Endothelial cell of umbilical vein (primary cell): ENCODE measurements around the gene RNF169. TPM values are rescaled to one million over a fixed set of nuclear protein-coding genes. Genes with fewer than 3 reads are reported as not detected.

Experiments
- BruUV-seq: library from RNA; stranded (reverse); fragments of 400-500 nt; replicated peaks from 2 replicates; lab custom pipeline; 2021; lab: Mats Ljungman, UMichigan
- CTCF ChIA-PET: fragments of 300-600, 350-600 bp; sonication (Branson Sonifier 250); formaldehyde crosslinking; loops from one replicate; lab custom pipeline; 2021; ENCODE audit warnings: antibody characterized with exemption, inconsistent platforms; lab: Charles Lee
- POLR2A ChIA-PET: fragments of 300-600, 350-600 bp; sonication (Branson Sonifier 250); formaldehyde crosslinking; loops from one replicate; lab custom pipeline; 2021; ENCODE audit warnings: antibody characterized with exemption, inconsistent platforms; lab: Charles Lee
- DNase-seq: peaks from one replicate; pipeline ENCODE4 v3.0.0-alpha.2; 2011; ENCODE audit warnings: low read depth, low spot score
- FAIRE-seq: peaks from 2 replicates; lab custom pipeline; 2011; peaks lifted over from hg19 to GRCh38; lab: Jason Lieb, UNC
- H2AFZ ChIP-seq: 2 replicates; pipeline ENCODE4 v1.6.0; 2012; ENCODE audit warnings: low read depth, low read length, control low read depth, inconsistent platforms
- H3K27ac ChIP-seq: 2 replicates; pipeline ENCODE4 v1.5.1; 2011; ENCODE audit warnings: low read depth, mild to moderate bottlenecking, control low read depth, low read length, moderate library complexity; ENCODE audit not compliant: insufficient read depth
- H3K27me3 ChIP-seq, 2 experiments: 2 replicates each; pipeline versions ENCODE4 v1.6.0 to v1.6.1; 2011; ENCODE audit warnings: low read length in 2 of 2, mixed read lengths in 1 of 2; ENCODE audit not compliant: control insufficient read depth in 2 of 2, insufficient read depth in 2 of 2
- H3K36me3 ChIP-seq, 2 experiments: 2 replicates in 1 of 2; 3 replicates in 1 of 2; pipeline ENCODE4 v1.5.1; 2011; ENCODE audit warnings: low read length in 2 of 2, mild to moderate bottlenecking in 1 of 2, moderate library complexity in 1 of 2; ENCODE audit not compliant: control insufficient read depth in 2 of 2, insufficient read depth in 2 of 2; ENCODE audit errors: extremely low read depth in 1 of 2
- H3K4me1 ChIP-seq: 3 replicates; pipeline ENCODE4 v1.5.1; 2011; ENCODE audit warnings: mild to moderate bottlenecking, low read length; ENCODE audit not compliant: control insufficient read depth, insufficient read depth; ENCODE audit errors: extremely low read depth
- H3K4me2 ChIP-seq: 2 replicates; pipeline ENCODE4 v1.6.1; 2011; ENCODE audit warnings: low read length, control low read depth, mixed read lengths; ENCODE audit not compliant: insufficient read depth
- H3K4me3 ChIP-seq, 3 experiments: fragments of 200-600 bp in 1 of 3; sonication (generic), shearing (Covaris generic) in 1 of 3; replicated peaks in 1 of 3; 2 replicates each; pipeline ENCODE4 v1.5.1; 2011 to 2016; ENCODE audit warnings: control low read depth in 3 of 3, low read length in 3 of 3, mild to moderate bottlenecking in 2 of 3, inconsistent platforms in 1 of 3, low read depth in 1 of 3, moderate library complexity in 1 of 3; ENCODE audit not compliant: insufficient read depth in 1 of 3
- H3K79me2 ChIP-seq: 2 replicates; pipeline ENCODE4 v1.6.0; 2012; ENCODE audit warnings: low read length, inconsistent platforms; ENCODE audit not compliant: control insufficient read depth, insufficient read depth
- H3K9ac ChIP-seq: replicated peaks from 2 replicates; pipeline ENCODE3; 2011; ENCODE audit warnings: low read length, control low read depth; ENCODE audit not compliant: insufficient read depth; ENCODE audit errors: extremely low read depth
- H3K9me1 ChIP-seq: replicated peaks from 3 replicates; pipeline ENCODE4 v1.6.0; 2011; ENCODE audit warnings: mild to moderate bottlenecking, low read length; ENCODE audit not compliant: control insufficient read depth, insufficient read depth; ENCODE audit errors: extremely low read depth
- H3K9me3 ChIP-seq: replicated peaks from 2 replicates; pipeline ENCODE4 v1.5.1; 2012; ENCODE audit warnings: low read length, inconsistent platforms; ENCODE audit not compliant: control insufficient read depth, insufficient read depth
- H4K20me1 ChIP-seq: replicated peaks from 2 replicates; pipeline ENCODE3; 2011; ENCODE audit warnings: mild to moderate bottlenecking, low read length; ENCODE audit not compliant: control insufficient read depth, insufficient read depth; ENCODE audit errors: extremely low read depth
- CTCF ChIP-seq, 2 donors: IDR thresholded peaks; 1 replicate in 1 of 2; 2 replicates in 1 of 2; pipeline ENCODE4 v1.5.1; 2011; ENCODE audit warnings: low read length in 2 of 2, mild to moderate bottlenecking in 2 of 2, moderate library complexity in 2 of 2, control low read depth in 1 of 2, inconsistent platforms in 1 of 2, low read depth in 1 of 2; ENCODE audit not compliant: insufficient read depth in 1 of 2; ENCODE audit errors: extremely low read depth in 1 of 2
- EZH2 ChIP-seq: IDR thresholded peaks from 2 replicates; pipeline ENCODE4 v1.6.1; 2012; ENCODE audit warnings: borderline replicate concordance, low read depth, mild to moderate bottlenecking, moderate library complexity, low read length, inconsistent platforms; ENCODE audit not compliant: severe bottlenecking
- FOS ChIP-seq: IDR thresholded peaks from 2 replicates; pipeline ENCODE4 v1.6.1; 2011; ENCODE audit warnings: mild to moderate bottlenecking, low read length, moderate library complexity, borderline replicate concordance; ENCODE audit not compliant: insufficient read depth
- GATA2 ChIP-seq: IDR thresholded peaks from 2 replicates; pipeline ENCODE4 v1.7.0; 2011; ENCODE audit warnings: low read depth, mild to moderate bottlenecking, moderate library complexity, mixed read lengths, low read length; ENCODE audit not compliant: insufficient read length, insufficient read depth
- JUN ChIP-seq: IDR thresholded peaks from 2 replicates; pipeline ENCODE4 v1.6.1; 2011; ENCODE audit warnings: borderline replicate concordance, low read depth; ENCODE audit not compliant: insufficient read length, insufficient read depth
- MAX ChIP-seq: IDR thresholded peaks from 2 replicates; pipeline ENCODE4 v1.6.1; 2011; ENCODE audit not compliant: insufficient read depth, insufficient read length
- MYC ChIP-seq: IDR thresholded peaks from one replicate; pipeline ENCODE4 v1.6.1; 2011; ENCODE audit warnings: mild to moderate bottlenecking, low read depth, low read length
- POLR2A ChIP-seq: IDR thresholded peaks from 2 replicates; pipeline ENCODE4 v1.6.1; 2012; ENCODE audit warnings: low read depth, mild to moderate bottlenecking, control low read depth, low read length
- POLR2AphosphoS5 ChIP-seq: IDR thresholded peaks from 2 replicates; pipeline ENCODE4 v1.6.1; 2012; ENCODE audit warnings: low read depth, mild to moderate bottlenecking, control low read depth, low read length, moderate library complexity; ENCODE audit not compliant: insufficient read depth
- dilution Hi-C: fragments of 300-500 bp; cut with MboI; formaldehyde crosslinking; loops from one replicate; pipeline ENCODE4 v1.15.0; 2019; ENCODE audit warnings: low sequenced_read_pairs; ENCODE audit not compliant: extremely low pct_ligation_motif_present
- intact Hi-C: fragments of 100-400 bp; cut with micrococcal nuclease; formaldehyde crosslinking; loops from one replicate; pipeline ENCODE4 v1.10.0; 2022
- polyA plus RNA-seq, 4 experiments: library from polyadenylated mRNA; depleted of rRNA in 3 of 4; stranded (reverse) in 3 of 4; unstranded in 1 of 4; fragments of >200 nt; gene quantifications; 2 replicates each; pipeline versions ENCODE4 v1.2.1 to v1.2.3, GENCODE V29; 2011 to 2012; ENCODE audit warnings: missing spikeins in 1 of 4
- total RNA-seq: library from RNA; stranded (reverse); gene quantifications from 2 replicates; pipeline ENCODE4 v1.2.3, GENCODE V29; 2021

The RNF169 gene
- total and polyA plus RNA-seq, 2 donors (not counting 3 experiments of a cell fraction or from before 2014, with no cell fraction given), result 5.8 to 21.3 TPM

- CTCF ChIA-PET, result interaction anchor here (1.5 to 7.1 kb wide), 3 partner anchors 11 to 20 kb away, joined by 3 to 191 read pairs (median 91); no protein-coding TSS in a partner anchor
- BruUV-seq, result no TSS peak
- H3K9me1 ChIP-seq, result no peaks in the 10 kb centered on the region
- no peak for TF ChIP-seq GATA2
- TF ChIP-seq CTCF (IDR thresholded peaks at IDR 0.05; ENCODE audit: extremely low read depth in 1 of 2, insufficient read depth in 1 of 2, low read depth in 1 of 2, low read length in 2 of 2), result no peak
- no peak for TF ChIP-seq MYC
- no peak for TF ChIP-seq FOS
- no peak for TF ChIP-seq POLR2A
- TF ChIP-seq EZH2, result no peak
- TF ChIP-seq JUN, result no peak
- no peak for TF ChIP-seq POLR2AphosphoS5
- TF ChIP-seq MAX, result no peak
- no peak overlapping the region for H2AFZ ChIP-seq
- POLR2A ChIA-PET, result no interaction called here
- H4K20me1 ChIP-seq, result no peaks in the 10 kb centered on the region
- intact Hi-C loops, result no loop called here
- H3K9me3 ChIP-seq, result no peaks in the 10 kb centered on the region
- peaks cover 37 to 39% of the 10 kb centered on the region in 2 experiments for H3K27me3 ChIP-seq
- H3K4me1 ChIP-seq, result no peaks in the 10 kb centered on the region
- H3K27ac ChIP-seq, result no peak overlapping the region
- dilution Hi-C loops, result loop anchor here (25.0 kb wide), 1 partner anchor 139 kb away; no protein-coding TSS in a partner anchor
- FAIRE-seq (no peak), DNase-seq (no peak)
- no peak overlapping the region for H3K9ac ChIP-seq
- no peaks in the 10 kb centered on the region for H3K79me2 ChIP-seq
- no peak overlapping the region for H3K4me2 ChIP-seq
- no peak overlapping the region for H3K4me3 ChIP-seq
- H3K36me3 ChIP-seq, result no peaks in the 10 kb centered on the region
Observed at GRCh38 chr11:74723511-74723910, 25.1 kb upstream of the RNF169 start.
